Bone marrow (tissue), 2 donors: ENCODE results near the gene RALGPS2.

Source experiments
- DNase-seq, 2 donors: peaks; one replicate each; lab custom pipeline; 2025; lab: John Stamatoyannopoulos, UW

RALGPS2 gene

DNA sequence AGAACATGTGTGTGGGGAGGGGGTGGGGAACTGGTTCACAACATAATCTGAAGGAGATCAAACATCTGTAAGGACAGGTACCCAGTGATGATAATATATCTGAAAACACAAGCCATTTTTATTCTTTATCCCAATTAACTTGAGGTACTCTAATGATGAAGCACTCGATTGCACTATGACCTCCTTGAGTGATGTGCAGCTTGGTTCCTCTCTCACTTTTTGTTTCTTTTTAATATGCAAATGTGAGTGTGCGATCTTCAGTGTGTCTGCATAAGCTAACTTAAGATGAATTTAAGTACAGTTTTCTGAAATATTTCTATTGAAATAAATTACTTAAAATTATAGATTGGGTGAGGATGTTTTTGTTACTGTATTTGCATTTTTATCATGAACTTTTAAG lies 196.5 kb downstream of the RALGPS2 start:
- no peak for DNase-seq

DNA sequence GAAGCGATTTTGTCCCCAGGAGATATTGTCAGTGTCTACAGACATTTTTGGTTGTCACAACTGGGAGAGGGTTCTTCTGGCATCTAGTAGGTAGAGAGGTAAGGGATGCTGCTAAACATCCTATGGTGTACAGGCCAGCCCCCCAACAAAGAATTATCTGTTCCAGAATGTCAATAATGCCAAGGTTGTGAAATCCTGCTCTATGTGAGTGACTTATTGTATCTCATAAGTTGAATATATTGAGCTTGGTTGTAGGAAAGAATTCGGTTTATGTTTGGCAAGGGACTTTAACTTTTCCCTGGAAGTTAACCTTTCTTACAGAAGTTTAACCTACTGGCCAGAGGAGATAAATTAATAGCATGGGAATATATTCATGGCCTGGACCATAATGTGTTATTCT lies 198.5 kb downstream of the RALGPS2 start:
- DNase-seq = no peak

DNA sequence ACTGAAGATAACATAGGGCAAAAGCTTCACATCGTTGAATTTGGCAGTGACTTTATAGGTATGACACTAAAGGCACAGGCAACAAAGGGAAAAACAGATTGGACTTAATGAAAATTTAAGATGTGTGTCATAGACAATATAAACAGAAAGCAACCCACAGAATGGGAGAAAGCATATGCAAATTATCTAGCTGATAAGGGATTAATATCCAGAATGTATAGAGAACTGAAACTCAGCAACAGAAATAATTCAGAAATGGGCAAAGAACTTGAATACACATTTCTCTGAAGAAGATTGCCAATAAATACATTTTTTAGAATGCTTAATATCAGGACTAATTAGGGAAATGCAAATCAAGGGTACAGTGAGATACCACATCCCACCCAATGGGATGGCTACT lies 201.0 kb downstream of the RALGPS2 start:
- DNase-seq = no peak

DNA sequence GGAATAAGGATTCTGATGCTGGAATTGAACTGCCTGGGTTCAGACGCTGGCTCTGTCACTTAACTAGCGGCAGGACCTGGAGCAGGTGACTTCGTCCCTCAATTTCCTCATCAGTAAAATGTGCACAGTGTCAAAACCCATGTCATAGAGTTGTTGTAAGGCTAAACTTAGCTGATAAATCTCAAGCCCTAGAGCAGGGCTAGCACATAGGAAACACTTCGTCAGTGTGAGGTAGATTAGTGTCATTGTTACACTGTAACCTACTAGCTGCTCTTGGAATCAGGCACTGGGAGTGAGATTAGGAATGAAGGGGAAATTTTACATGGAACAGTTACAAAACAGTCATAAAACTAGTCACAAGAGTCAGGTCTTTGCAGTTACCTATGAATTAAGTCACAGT lies 202.0 kb downstream of the RALGPS2 start:
- DNase-seq = no peak

DNA sequence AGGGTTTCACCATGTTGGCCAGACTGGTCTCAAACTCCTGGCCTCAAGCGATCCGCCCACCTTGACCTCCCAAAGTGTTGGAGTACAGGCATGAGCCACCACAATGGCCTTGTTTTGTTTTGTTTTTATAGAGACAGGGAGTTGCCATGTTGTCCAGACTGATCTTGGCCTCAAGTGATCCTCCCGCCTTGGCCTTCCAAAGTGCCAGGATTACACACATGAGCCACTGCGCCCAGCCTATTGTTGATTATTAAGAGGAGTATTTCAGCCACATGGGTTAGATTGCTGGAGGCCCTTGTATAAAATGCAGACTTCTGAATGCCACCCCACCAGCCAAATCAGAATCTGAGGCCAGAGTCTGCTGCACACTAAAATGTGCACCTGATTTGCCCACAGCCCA lies 203.0 kb downstream of the RALGPS2 start:
- DNase-seq = no peak

DNA sequence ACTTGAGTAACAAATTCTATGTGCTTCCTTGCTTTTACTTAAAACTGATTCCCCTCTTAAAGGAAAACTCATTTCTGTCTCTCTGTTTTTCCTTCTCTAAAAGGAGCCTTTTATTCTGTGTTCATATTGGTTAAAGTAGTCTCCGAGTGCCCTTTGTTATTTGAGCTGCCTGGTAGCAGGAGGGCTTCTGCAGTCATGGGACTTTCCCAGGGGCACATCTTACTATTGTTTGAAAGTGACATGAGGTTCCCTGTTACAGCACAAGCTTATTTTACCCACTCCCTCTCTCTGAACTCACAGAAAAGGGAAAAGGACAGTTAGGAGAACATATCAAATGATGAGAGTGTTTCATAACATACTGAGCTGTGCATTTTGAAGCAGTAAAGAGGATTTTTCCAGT lies 203.9 kb downstream of the RALGPS2 start:
- no peak for DNase-seq

DNA sequence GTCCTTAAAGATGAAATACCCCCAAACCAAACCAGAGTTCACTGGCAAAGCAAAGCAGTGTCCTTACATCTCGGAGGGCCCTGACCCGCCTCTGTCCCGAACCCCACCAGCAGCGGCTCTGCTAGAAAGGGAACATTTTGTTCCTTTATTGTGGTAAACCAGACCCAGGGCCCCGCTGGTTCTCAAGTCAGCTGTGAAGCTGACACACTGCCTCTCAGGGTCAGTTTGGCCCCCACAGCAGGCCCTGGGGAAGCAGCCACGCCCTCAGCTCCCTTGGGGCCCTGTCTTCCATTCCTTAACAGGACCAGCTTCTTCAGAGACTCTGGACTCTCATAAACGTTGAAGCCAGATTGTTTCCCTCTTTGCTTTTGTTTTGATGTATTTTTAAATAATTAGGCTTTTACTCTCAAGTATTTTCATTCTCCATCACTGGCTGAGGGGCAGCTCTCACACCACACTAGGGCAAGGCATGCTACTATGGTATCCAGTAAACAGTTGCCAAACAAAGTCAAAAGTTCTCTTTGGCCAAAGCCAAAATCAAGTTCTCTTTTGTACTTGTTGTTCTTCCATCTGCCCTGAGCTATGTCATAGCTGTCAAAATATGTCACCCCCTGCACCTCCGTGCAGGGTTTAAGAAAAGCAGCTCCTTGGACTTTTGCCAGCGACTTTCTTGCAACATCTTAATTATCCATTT lies 207.0 kb downstream of the RALGPS2 start:
- DNase-seq = no peak

DNA sequence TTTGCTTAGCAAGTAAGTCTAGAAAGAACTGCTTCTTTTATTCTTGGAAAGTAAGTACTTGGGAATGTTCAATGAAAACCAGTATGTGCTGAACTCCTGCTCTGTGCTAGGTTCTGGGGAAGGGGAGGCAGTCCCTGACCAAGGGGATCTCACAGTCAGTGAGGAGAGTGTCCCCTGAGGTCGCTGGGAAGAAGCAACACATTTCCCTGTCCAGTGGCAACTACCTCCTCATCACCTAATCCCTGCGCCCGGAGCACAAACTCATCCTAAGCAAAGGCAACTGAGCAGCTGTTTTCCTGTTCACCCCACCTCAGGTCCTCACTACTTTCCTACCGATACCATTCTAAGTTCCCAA lies 207.5 kb downstream of the RALGPS2 start:
- no peak for DNase-seq

DNA sequence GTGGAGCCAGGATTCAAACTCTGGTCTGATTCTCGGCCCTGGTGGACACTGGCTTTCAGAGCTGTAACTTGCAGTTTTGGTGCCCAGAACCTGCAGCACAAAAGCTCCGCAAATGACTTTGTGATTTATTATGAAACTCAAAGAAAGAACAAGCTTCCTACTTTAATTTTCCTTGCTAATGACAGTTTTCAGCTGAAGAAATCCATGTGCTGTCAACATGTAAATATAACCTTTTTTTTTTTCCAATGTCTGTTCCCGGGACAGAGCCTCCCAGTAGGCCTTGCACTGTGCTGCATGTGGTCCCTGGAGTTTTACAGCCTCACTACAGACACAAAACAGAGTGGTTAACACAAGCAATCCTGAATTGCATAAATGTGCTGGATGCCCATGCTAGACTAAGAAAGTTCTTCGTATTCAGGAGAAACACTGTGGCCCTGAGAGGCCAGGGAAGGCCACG lies 208.1 kb downstream of the RALGPS2 start:
- DNase-seq = no peak

DNA sequence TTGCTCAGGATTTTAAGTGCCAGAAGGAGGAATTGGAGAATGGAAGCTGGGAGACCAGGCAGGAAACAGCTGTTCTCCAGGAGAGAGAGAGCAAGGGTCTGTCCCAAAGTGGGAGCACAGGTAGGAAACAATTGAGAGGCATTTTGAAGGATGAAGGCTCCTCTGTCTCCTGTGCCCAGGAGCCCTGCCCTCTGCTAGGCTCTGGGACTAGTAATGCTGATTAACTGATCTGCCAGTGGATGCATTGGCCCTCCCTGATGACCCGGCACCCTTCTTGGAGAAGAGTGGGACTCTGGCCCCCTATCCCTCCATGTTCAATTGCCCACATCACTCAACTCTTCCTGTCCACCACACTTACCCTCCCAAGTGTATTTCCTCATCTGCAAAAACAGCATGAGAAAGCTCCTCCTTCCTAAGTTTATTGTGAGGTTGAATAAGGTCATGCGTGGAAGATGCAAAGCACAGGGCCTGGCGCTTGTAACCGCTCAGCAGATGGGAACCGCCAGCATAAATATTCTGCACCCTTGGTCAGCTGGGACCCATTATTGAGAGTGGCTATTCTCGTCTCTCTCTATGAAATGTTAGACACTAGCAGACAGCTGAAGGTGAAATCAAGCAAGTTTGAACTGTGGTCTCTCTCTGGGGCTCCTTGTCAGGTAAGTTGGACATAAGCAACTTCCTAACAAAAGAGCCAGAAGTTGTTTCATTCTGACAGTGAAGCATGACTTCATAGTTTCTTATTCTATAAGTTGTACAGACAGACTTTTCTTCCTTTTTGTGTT lies 208.9 kb downstream of the RALGPS2 start:
- DNase-seq = no peak

DNA sequence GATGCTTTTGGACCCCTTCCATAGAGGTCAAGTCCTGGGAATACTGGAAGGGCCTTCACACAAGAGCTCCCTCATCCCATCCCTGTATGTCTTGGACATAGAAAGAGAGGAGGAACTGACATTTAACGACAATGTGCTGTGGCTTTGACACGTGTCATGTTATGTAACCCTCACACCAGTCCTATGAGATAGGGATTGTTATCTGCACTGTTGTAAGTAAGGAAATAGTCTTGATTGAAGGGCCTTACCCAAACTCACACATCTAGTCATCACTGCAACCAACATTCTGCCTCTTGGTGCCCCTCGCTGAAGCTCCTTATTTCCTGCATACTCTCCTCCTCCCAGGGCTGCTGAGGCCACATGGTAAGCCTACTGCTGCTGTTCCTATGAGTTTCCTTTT lies 209.5 kb downstream of the RALGPS2 start:
- DNase-seq = no peak

DNA sequence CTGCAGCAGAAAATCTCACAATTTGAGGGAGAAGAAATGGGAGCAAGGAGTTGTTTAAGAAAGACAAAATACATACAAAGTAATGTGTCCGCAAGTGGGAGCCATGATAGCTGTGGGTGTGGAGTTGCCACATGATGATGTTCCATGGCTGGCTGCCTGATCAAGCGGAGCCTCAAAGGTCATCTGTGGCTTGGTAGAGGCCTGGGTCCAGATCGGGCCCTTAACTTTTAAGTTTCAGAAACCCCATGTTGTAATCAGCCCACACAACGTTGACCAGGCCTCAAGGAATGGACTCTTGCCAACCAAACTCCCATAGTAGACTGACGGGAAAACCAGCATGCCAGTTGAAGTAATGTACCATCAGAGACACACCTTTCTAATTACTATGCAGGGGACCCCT lies 210.6 kb downstream of the RALGPS2 start:
- DNase-seq = no peak

DNA sequence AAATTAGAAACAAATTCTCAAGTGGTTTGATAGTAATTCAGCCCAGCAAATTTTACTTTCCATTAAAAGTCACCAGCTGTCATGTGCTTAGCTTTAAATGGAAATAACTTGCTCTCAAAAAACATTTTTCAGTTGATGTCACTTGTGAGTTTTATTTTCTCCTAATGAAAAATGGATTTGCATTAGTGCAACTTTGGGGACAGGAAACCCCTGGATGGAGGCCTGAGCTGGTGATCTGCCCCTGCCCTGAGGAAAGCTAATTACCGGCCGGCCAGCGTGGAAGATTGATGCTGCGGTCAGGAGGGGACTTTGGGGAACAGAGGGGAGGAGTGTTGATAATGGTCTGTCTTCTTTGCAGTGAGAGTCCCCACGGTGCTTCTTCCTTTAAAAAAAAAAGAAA lies 212.7 kb downstream of the RALGPS2 start:
- no peak for DNase-seq

DNA sequence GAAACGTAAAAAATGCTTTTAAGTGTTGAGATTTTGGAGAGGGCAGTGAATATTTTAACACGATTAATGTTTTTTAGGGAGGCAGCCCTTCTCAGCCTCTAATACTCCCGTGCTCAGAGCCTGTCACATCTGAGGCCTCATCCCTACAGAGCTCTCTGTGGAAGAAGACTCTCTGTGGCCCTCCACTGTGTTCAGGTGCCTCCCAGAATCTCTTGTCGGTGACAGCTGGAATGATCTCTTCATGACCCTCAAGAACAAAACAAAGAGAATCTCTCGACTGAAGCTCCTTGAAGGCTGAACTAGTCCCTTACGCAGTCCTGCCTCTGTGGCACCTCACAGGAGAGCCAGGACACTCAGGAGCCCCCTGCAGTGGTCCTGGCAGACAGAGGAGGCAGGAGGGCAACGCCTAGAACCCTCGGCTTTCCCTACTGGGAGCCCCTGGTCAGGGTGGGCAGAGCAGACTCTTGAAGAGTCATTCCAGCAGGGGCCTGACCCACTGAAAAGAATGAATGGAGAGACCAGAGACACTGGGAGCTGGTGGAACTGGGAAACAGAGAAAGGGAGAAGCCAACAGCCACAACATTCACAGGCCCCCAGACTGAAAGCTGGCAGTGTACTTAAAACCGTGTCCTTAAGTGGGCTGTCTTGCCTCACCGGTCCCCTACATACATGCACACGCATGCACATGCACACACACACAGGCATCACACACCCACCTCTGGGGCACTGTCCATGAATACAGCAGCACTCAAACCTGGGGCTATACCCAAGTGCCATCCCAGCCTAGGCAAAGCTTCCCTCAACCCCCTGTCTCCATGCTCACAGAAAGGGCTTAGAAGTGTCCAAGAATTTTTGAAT lies 213.3 kb downstream of the RALGPS2 start:
- DNase-seq = no peak

DNA sequence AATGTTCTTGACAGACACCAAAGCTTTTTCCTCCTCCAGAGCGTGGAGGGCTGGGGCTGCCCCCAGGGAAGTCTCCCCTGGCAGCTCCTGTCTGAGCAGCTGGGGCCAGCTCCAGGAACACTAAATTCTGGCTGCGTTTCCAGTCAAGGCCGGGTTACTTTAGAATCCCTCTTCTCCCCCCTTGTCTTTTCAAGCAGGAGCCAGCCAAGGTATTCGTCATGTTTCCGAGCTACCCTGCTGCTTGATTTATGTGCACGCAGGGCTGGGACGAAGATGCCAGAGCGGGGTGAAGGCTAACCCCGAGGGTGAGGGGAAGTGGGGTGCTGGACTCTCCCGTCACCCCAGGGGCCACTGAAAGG lies 213.9 kb downstream of the RALGPS2 start:
- no peak for DNase-seq

DNA sequence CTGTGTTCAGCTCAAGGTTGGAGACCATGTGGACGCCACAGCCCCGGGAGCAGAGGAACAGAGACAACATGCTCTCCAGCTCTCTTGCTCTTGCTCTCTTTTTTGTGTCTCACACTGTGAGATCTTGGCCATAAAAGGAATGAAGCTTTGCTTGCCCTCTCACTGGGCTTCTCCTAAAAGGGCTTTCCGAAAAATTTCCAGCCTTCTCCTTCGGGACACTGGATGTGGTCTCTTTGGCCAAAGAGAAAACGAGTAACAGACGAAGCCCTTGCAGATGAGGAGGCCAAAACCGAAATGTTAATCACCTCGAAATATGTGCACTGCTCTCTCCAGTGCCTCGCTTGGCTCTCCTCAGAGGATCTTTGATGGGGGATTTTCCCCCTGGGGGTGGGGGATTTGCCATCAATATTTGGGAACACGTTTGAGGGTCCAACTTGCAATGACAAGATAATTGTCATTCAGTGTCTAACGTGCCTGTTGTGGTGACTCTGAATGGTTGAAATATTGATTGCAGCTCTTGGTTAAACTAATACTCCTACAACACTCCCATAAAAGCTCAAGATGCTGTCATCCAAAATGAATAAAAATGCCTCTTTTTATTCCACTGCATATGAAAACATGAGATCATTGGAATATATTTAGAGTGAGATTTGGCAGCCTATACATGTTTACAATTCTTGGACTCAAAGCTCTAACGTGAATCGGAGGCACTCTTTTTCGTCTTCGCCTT lies 214.5 kb downstream of the RALGPS2 start:
- DNase-seq = no peak

DNA sequence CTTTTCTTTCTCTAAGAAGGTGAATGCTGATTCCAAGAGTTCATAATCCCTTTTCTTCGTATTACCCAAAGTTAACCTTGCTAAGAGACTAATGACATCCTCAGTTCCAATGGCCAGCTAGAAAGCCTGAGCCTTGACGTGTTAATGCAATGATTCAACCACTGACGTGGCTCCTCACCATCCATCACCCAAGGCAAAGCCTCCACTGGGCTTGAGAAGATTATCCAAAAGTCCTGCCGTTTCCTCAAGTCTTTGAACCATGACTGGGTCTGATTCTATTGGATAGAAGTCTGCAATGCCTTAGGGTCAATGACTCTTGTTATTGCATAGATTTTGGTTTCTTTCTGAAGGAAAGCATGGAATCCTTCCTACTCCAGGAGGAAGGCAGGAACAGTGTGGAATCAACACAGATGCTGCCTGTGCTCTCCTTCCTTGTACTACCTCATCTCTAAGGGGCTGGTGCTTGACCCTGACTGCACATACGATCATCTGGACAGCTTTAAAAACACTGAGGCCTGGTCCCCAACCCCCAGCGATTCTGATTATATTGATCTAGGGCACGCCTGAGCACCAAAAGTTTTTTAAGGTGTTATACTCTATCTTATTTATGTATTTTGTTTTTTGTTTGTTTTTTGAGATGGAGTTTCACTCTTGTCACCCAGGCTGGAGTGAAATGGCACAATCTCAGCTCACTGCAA lies 215.2 kb downstream of the RALGPS2 start:
- DNase-seq = no peak

DNA sequence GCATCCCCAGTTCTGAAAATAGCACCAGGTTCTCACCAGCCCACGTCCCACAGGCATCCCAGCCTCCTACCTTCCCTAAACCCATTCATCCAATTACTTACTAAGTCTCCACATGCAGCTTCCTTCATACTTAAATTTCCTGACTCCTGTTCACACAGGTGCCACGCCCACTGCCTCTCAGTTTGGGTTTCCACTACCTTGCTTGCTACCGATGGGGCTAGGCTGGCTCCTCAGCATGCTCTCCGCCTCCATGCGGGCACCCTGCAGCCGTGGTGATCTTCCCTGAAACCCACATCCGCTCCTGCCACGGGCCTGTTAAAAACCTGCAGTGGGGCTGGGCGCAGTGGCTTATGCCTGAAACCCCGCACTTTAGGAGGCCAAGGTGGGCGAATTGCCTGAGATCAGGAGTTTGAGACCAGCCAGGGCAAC lies 216.2 kb downstream of the RALGPS2 start:
- DNase-seq = no peak

DNA sequence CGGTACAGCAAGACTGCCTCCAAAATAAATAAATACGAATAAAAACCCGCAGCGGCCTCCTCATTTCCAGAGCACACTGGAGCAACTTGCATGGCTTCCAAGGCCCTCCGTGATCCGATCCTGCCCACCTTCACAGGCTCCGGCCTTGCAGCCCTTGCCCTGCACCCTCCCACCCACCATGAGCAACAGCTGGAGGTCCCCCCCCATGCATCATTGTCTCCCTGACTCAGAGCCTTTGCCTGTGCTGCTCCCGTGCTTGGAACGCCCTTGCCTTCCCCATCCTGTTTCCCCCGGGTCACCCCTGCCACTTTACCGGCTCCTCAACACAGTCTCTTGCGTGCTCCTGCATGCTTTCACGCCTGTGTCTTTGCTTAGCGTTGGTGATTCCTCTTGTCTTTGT lies 216.8 kb downstream of the RALGPS2 start:
- DNase-seq = no peak

DNA sequence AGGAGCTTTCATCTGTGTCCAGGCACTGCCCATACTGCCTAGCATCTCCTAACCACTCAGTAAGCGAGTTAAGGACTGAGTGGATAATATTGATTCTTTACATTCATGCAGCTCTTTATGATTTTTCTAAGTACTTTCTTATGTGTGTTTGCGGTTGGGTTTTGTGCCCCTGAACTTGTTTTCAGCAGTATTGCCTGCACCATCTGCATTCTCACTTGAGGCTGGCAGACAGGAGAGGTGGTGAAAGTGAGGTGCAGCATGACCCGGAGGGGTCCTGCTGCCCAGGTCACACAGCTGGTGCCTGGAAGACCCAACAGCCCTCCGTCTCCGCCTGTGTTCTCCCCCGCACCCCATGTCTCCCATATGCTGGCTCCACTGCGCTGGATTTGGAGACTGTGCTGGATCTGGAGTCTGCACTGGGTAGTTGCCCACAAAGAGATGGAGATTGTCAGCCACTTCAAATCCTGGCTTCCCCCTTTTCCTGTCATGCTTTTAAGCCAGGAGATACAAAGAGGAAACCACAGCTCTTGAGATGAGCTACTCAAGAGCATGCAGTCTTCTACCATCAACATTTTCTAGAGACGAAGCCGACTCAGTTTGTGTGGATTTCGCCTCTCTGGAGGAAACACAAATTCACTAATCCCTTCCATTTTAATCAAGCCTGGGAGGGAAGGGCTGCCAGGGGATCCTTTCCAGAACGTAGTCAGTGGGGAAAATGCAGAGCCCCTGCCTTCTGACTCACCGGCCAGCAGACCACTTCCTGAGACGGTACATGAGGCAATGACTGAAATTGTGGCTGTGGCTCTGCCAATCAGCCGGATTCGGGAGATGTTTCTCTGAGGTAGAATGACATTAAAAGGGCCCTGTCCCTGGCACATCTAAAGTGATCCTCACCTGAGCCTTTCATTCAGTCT lies 217.5 kb downstream of the RALGPS2 start:
- DNase-seq = no peak

DNA sequence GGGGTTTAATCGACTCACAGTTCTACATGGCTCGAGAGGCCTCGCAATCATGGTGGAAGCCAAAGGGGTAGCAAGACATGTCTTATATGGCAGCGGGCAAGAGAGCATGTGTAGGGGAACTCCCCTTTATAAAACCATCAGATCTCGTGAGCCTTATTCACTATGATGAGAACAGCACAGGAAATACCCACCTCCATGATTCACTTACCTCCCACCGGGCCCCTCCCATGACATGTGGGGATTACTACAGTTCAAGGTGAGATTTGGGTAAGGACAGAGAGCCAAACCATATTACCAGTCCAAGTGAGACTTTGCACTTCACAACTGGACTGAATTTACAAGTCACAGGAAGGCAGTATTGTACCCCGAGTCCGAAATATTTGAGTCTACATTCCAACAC lies 219.7 kb downstream of the RALGPS2 start:
- DNase-seq = no peak
